ENCODE results near the gene DDX50.
A peak's percentile ranks its signal among the peaks of the same experiment; 100 is the strongest.

Gene DDX50

GRCh38 chr10:68982389-68982788, 81.3 kb downstream of the DDX50 start:
- no peak for DNase-seq (ENCODE audit: low read depth)

DNA sequence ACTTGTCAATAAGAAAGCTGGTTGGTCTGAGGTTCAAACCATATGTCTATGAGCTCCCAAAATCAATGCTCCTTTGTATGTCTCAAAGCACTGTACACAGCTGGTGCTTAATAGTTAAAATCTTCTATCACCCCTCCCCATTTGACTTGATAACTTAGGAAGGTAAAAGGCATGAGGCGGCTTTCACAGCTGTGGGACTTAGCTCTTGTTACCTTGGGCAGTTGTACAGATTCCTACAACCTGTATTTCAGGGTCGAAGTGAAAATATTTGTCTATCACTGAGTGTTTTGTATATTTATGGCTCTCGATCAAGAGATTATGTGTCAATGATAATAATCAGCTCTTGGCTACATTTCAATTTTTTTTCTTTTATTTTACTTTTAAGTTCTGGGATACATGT, 86.5 kb downstream of the DDX50 start:
- DNase-seq (ENCODE audit: low read depth): no peak

DNA sequence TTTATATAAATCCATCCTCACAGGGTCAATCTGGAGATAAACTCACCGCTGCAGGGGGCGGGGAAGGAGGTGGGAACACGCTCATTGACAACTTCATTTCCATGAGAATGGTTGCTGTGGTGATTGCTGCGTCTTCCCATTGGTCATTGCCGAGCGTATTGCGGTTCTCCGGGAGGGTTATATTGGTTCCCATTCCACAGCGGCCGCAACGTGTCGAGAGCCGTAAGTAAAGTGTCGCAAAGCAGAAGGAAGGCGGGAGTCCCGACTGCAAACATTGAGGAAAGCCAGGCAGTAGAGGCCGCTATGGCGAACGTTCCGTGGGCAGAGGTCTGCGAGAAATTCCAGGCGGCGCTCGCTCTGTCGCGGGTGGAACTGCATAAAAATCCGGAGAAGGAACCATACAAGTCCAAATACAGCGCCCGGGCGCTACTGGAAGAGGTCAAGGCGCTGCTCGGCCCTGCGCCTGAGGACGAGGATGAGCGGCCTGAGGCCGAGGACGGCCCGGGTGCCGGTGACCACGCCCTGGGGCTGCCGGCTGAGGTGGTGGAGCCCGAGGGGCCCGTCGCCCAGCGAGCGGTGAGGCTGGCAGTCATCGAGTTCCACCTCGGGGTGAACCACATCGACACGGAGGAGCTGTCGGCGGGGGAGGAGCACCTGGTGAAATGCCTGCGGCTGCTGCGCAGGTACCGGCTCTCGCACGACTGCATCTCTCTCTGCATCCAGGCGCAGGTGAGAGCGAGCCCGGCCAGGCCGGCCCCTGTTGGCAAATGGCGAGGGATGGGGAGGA, 87.6 kb downstream of the DDX50 start, which contains the start of gene KIFBP:
Gene KIFBP, plus strand, starts transcription at position 274 of the 787 bp plus-strand sequence. Its CDS starts 30 bp downstream, at position 304.
- DNase-seq (ENCODE audit: low read depth): peak; percentile 68

- no peak for DNase-seq (ENCODE audit: low read depth)
These were observed 88.3 kb downstream of the DDX50 start for GRCh38 chr10:68989317-68989990.

GRCh38 chr10:68992636-68993440, 91.7 kb downstream of the DDX50 start:
- DNase-seq (ENCODE audit: low read depth): no peak

Measured in stimulated activated CD8-positive, alpha-beta memory T cell treated with anti-CD3 and anti-CD28 coated beads, Interleukin-4, amount 100 ng/mL, for 24 hours (primary cell).